HG03103 (cell line): ENCODE results near the gene PADI3.

ENCODE experiments used
- ATAC-seq: cut with Tn5 transposase; IDR thresholded peaks from one replicate; pipeline ENCODE4 v1.9.1; 2021; ENCODE audit warnings: low read depth; ENCODE audit not compliant: unreplicated experiment

PADI3 gene

GRCh38 chr1:17270891-17271765 is 22.2 kb downstream of the PADI3 start:
- ATAC-seq: no peak

- ATAC-seq: no peak
These were observed 23.2 kb downstream of the PADI3 start for GRCh38 chr1:17272066-17272465.

GRCh38 chr1:17272646-17273045 is 23.7 kb downstream of the PADI3 start:
- no peak for ATAC-seq

GRCh38 chr1:17273096-17273495 is 24.2 kb downstream of the PADI3 start:
- no peak for ATAC-seq

GRCh38 chr1:17274186-17275170 is 25.6 kb downstream of the PADI3 start:
- no peak for ATAC-seq

GRCh38 chr1:17276568-17276967 is 27.7 kb downstream of the PADI3 start:
- no peak for ATAC-seq

GRCh38 chr1:17277511-17278159 is 28.7 kb downstream of the PADI3 start:
- no peak for ATAC-seq

GRCh38 chr1:17278996-17279830 is 30.3 kb downstream of the PADI3 start:
- ATAC-seq: no peak

- no peak for ATAC-seq
These were observed 31.5 kb downstream of the PADI3 start for GRCh38 chr1:17280436-17280835.

GRCh38 chr1:17280894-17281293 is 32.0 kb downstream of the PADI3 start:
- ATAC-seq: no peak

GRCh38 chr1:17281775-17282181 is 32.9 kb downstream of the PADI3 start:
- ATAC-seq: no peak

GRCh38 chr1:17282836-17283235 is 33.9 kb downstream of the PADI3 start:
- no peak for ATAC-seq

GRCh38 chr1:17286646-17287045 is 37.7 kb downstream of the PADI3 start:
- no peak for ATAC-seq

- ATAC-seq: no peak
These were observed 38.4 kb downstream of the PADI3 start for GRCh38 chr1:17287130-17287776.

- no peak for ATAC-seq
These were observed 40.8 kb downstream of the PADI3 start for GRCh38 chr1:17289721-17290120.

- no peak for ATAC-seq
These were observed 41.7 kb downstream of the PADI3 start for GRCh38 chr1:17290553-17290952.

GRCh38 chr1:17292299-17293160 is 43.6 kb downstream of the PADI3 start:
- no peak for ATAC-seq

GRCh38 chr1:17293681-17294425 is 45.0 kb downstream of the PADI3 start:
- ATAC-seq: no peak
